H9 (cell line): ENCODE results near the gene SLC1A5. TPM values are rescaled to one million over a fixed set of nuclear protein-coding genes. Genes with fewer than 3 reads are reported as not detected.

Experiments used
- DNase-seq: peaks from one replicate; pipeline ENCODE4 v3.0.0-alpha.2; 2017
- H2AFZ ChIP-seq: one replicate; pipeline ENCODE4 v1.6.1; 2013; ENCODE audit warnings: mild to moderate bottlenecking, low read length, control low read depth, moderate library complexity
- H2AK5ac ChIP-seq: 2 replicates; pipeline ENCODE4 v1.6.1; 2013; ENCODE audit warnings: low read length, control low read depth, mixed read lengths; ENCODE audit not compliant: insufficient read length
- H2BK120ac ChIP-seq: one replicate; pipeline ENCODE4 v1.6.1; 2013; ENCODE audit warnings: low read depth, mild to moderate bottlenecking, low read length, control low read depth, inconsistent platforms; ENCODE audit not compliant: poor library complexity, severe bottlenecking
- H2BK12ac ChIP-seq: 2 replicates; pipeline ENCODE4 v1.6.1; 2013; ENCODE audit warnings: low read length, control low read depth, mixed read lengths, low read depth; ENCODE audit not compliant: insufficient read length
- H2BK15ac ChIP-seq: 2 replicates; pipeline ENCODE4 v1.6.1; 2013; ENCODE audit warnings: low read depth, low read length, control low read depth
- H2BK20ac ChIP-seq: one replicate; pipeline ENCODE4 v1.6.1; 2013; ENCODE audit warnings: low read depth, mild to moderate bottlenecking, low read length, control low read depth, inconsistent platforms; ENCODE audit not compliant: poor library complexity, severe bottlenecking
- H2BK5ac ChIP-seq: 2 replicates; pipeline ENCODE4 v1.6.1; 2013; ENCODE audit warnings: low read length, control low read depth, mixed read lengths; ENCODE audit not compliant: insufficient read length
- H3K14ac ChIP-seq: 2 replicates; pipeline ENCODE4 v1.6.1; 2013; ENCODE audit warnings: low read length, control low read depth; ENCODE audit not compliant: insufficient read depth
- H3K18ac ChIP-seq: 2 replicates; pipeline ENCODE4 v1.6.1; 2013; ENCODE audit warnings: low read depth, mild to moderate bottlenecking, mixed read lengths, low read length, control low read depth; ENCODE audit not compliant: insufficient read length
- H3K23ac ChIP-seq: 2 replicates; pipeline ENCODE4 v1.6.1; 2013; ENCODE audit warnings: low read length, control low read depth, mixed read lengths, low read depth; ENCODE audit not compliant: insufficient read length
- H3K23me2 ChIP-seq: 2 replicates; pipeline ENCODE4 v1.6.1; 2013; ENCODE audit warnings: low read depth, mild to moderate bottlenecking, mixed read lengths, low read length, control low read depth; ENCODE audit not compliant: insufficient read length, poor library complexity, severe bottlenecking
- H3K27ac ChIP-seq: 2 replicates; pipeline ENCODE4 v1.5.1; 2013; ENCODE audit warnings: low read length, control low read depth, mixed read lengths, low read depth; ENCODE audit not compliant: insufficient read length
- H3K27me3 ChIP-seq: 2 replicates; pipeline ENCODE4 v1.6.1; 2013; ENCODE audit warnings: low read length, control low read depth, inconsistent platforms; ENCODE audit not compliant: insufficient read depth
- H3K4ac ChIP-seq: 2 replicates; pipeline ENCODE4 v1.6.1; 2013; ENCODE audit warnings: low read depth, mild to moderate bottlenecking, control low read depth, inconsistent platforms, low read length, moderate library complexity
- H3K4me1 ChIP-seq: 2 replicates; pipeline ENCODE4 v1.6.1; 2013; ENCODE audit warnings: low read length, control low read depth, inconsistent platforms; ENCODE audit not compliant: insufficient read depth
- H3K4me2 ChIP-seq: 2 replicates; pipeline ENCODE4 v1.6.1; 2013; ENCODE audit warnings: low read length, control low read depth, mixed read lengths; ENCODE audit not compliant: insufficient read length, insufficient read depth
- H3K56ac ChIP-seq: 2 replicates; pipeline ENCODE4 v1.6.1; 2013; ENCODE audit warnings: low read depth, mild to moderate bottlenecking, mixed read lengths, low read length, control low read depth; ENCODE audit not compliant: insufficient read length
- H3K79me1 ChIP-seq: 2 replicates; pipeline ENCODE4 v1.6.1; 2013; ENCODE audit warnings: low read depth, mild to moderate bottlenecking, moderate library complexity, low read length, control low read depth, inconsistent platforms; ENCODE audit not compliant: insufficient read depth, poor library complexity, severe bottlenecking
- H3K79me2 ChIP-seq: 2 replicates; pipeline ENCODE4 v1.6.1; 2013; ENCODE audit warnings: low read length, control low read depth, inconsistent platforms; ENCODE audit not compliant: insufficient read depth
- H3K9ac ChIP-seq: 2 replicates; pipeline ENCODE4 v1.6.1; 2013; ENCODE audit warnings: low read length, control low read depth, mixed read lengths; ENCODE audit not compliant: insufficient read length; ENCODE audit errors: extremely low read depth
- H3K9me3 ChIP-seq: one replicate; pipeline ENCODE4 v1.6.1; 2013; ENCODE audit warnings: low read depth, low read length, inconsistent platforms; ENCODE audit not compliant: control insufficient read depth
- H3T11ph ChIP-seq: one replicate; pipeline ENCODE4 v1.6.1; 2013; ENCODE audit warnings: mild to moderate bottlenecking, low read length, control low read depth, inconsistent platforms
- H4K20me1 ChIP-seq: one replicate; pipeline ENCODE4 v1.6.1; 2013; ENCODE audit not compliant: control insufficient read depth, insufficient read length, insufficient read depth
- H4K5ac ChIP-seq: 2 replicates; pipeline ENCODE4 v1.6.1; 2013; ENCODE audit warnings: low read depth, mild to moderate bottlenecking, mixed read lengths, low read length, control low read depth; ENCODE audit not compliant: insufficient read length
- H4K8ac ChIP-seq: replicated peaks from 2 replicates; pipeline ENCODE4 v1.6.1; 2013; ENCODE audit warnings: low read length, control low read depth, mixed read lengths, low read depth; ENCODE audit not compliant: insufficient read length
- H4K91ac ChIP-seq: 2 replicates; pipeline ENCODE4 v1.6.1; 2013; ENCODE audit warnings: low read depth, mild to moderate bottlenecking, moderate library complexity, mixed read lengths, low read length, control low read depth; ENCODE audit not compliant: insufficient read length
- H3K27ac Mint-ChIP-seq, 3 experiments: 2 replicates in 2 of 3; 3 replicates in 1 of 3; pipeline ENCODE4 v1.8.0; 2020 to 2021; ENCODE audit warnings: mixed read lengths in 3 of 3, mild to moderate bottlenecking in 1 of 3, moderate library complexity in 1 of 3
- H3K27me3 Mint-ChIP-seq: 2 replicates; pipeline ENCODE4 v1.8.0; 2021; ENCODE audit warnings: low read depth, mild to moderate bottlenecking, moderate library complexity, mixed read lengths
- H3K36me3 Mint-ChIP-seq, 3 experiments: 2 replicates in 2 of 3; 3 replicates in 1 of 3; pipeline ENCODE4 v1.8.0; 2020 to 2021; ENCODE audit warnings: low read depth in 3 of 3, mixed read lengths in 3 of 3; ENCODE audit not compliant: insufficient read depth in 1 of 3
- H3K4me1 Mint-ChIP-seq, 2 experiments: 2 replicates each; pipeline ENCODE4 v1.8.0; 2020; ENCODE audit warnings: mixed read lengths in 2 of 2
- H3K4me3 Mint-ChIP-seq, 2 experiments: 2 replicates in 1 of 2; 3 replicates in 1 of 2; pipeline ENCODE4 v1.8.0; 2020 to 2021; ENCODE audit warnings: mild to moderate bottlenecking in 2 of 2, mixed read lengths in 2 of 2, moderate library complexity in 1 of 2
- H3K9me3 Mint-ChIP-seq, 2 experiments: 2 replicates in 1 of 2; 3 replicates in 1 of 2; pipeline ENCODE4 v1.8.0; 2020; ENCODE audit warnings: mild to moderate bottlenecking in 2 of 2, mixed read lengths in 2 of 2, moderate library complexity in 1 of 2
- WGBS: extraction: QIAGEN DNeasy Blood & Tissue Kit; methylation state at CpG from one replicate; pipeline ENCODE4 v1.1.7; 2013; ENCODE audit warnings: missing lambda C conversion rate, low lambda C conversion rate, mixed read lengths; ENCODE audit not compliant: insufficient read length; ENCODE audit errors: extremely low coverage; 5-methylcytosine and 5-hydroxymethylcytosine counted together
- total RNA-seq: library from RNA; stranded (reverse); gene quantifications from 2 replicates; pipeline ENCODE4 v1.2.1, GENCODE V29; 2021
- TF ChIP-seq, protein P1 (sequence below): fragments of 200-600 bp; sonication (generic); conservative IDR thresholded peaks from 3 replicates; pipeline ENCODE4 v1.8.0; 2021; ENCODE audit warnings: antibody characterized with exemption, mild to moderate bottlenecking

The SLC1A5 gene
- total RNA-seq, 1 experiment from 2014 or later, result 258 TPM

DNA sequence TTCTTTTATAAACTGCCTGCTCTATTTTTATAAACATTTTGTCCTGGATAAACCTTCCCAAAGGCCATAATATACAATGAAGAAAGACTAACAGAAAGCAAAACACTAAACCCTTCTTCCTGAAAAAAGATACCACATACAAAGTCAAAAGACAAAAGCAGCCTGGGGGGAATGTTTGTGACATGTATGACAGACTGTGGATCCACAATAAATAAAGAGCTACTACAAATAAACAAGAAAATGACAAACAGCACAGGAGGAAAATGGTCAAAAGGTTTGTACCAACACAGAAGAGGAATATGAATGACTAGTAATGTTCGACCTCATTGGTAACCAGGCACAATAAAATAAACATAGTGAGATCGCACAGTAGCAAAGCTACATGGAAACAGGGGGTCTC is 42.5 kb upstream of the SLC1A5 start:
- Mint-ChIP-seq H3K27ac (no peak overlapping the region), H3K27me3 (no peaks in the 10 kb centered on the region; the same call in 1 of the 2 replicates), H3K4me1 (no peaks in the 10 kb centered on the region; a peak in 1 of 4 replicates), H3K4me3 (peak overlapping the region in 1 of 2 experiments; percentile 22; a peak in 1 of 5 replicates), H3K9me3 (peaks cover 5% of the 10 kb centered on the region in 2 experiments; a peak in 4 of 5 replicates), H3K36me3 (no peaks in the 10 kb centered on the region)
- no peaks in the 10 kb centered on the region for H3K4me1 ChIP-seq
- H2BK120ac ChIP-seq, result no peak overlapping the region
- H3K56ac ChIP-seq, result no peak overlapping the region
- H3T11ph ChIP-seq, result no peak overlapping the region
- WGBS, result no CpG with 5 or more reads among the region's 2 CpGs
- no peak overlapping the region for H4K91ac ChIP-seq
- no peak overlapping the region for H3K9ac ChIP-seq
- no peak overlapping the region for H3K4me2 ChIP-seq
- no peak overlapping the region for H3K4ac ChIP-seq
- H3K79me2 ChIP-seq, result no peaks in the 10 kb centered on the region
- no peak overlapping the region for H2BK20ac ChIP-seq
- H3K14ac ChIP-seq, result no peak overlapping the region
- no peak overlapping the region for H4K8ac ChIP-seq
- no peak overlapping the region for H3K23ac ChIP-seq
- H4K5ac ChIP-seq, result no peak overlapping the region
- no peaks in the 10 kb centered on the region for H3K27me3 ChIP-seq
- H2AK5ac ChIP-seq, result no peak overlapping the region
- H3K23me2 ChIP-seq, result no peaks in the 10 kb centered on the region
- TF ChIP-seq, protein P1, sequence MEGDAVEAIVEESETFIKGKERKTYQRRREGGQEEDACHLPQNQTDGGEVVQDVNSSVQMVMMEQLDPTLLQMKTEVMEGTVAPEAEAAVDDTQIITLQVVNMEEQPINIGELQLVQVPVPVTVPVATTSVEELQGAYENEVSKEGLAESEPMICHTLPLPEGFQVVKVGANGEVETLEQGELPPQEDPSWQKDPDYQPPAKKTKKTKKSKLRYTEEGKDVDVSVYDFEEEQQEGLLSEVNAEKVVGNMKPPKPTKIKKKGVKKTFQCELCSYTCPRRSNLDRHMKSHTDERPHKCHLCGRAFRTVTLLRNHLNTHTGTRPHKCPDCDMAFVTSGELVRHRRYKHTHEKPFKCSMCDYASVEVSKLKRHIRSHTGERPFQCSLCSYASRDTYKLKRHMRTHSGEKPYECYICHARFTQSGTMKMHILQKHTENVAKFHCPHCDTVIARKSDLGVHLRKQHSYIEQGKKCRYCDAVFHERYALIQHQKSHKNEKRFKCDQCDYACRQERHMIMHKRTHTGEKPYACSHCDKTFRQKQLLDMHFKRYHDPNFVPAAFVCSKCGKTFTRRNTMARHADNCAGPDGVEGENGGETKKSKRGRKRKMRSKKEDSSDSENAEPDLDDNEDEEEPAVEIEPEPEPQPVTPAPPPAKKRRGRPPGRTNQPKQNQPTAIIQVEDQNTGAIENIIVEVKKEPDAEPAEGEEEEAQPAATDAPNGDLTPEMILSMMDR, result no peak
- H4K20me1 ChIP-seq, result no peaks in the 10 kb centered on the region
- no peak overlapping the region for H2BK15ac ChIP-seq
- no peak overlapping the region for H3K18ac ChIP-seq
- H3K27ac ChIP-seq, result no peak overlapping the region
- H2BK12ac ChIP-seq, result no peak overlapping the region
- no peaks in the 10 kb centered on the region for H3K79me1 ChIP-seq
- no peak overlapping the region for H2AFZ ChIP-seq
- no peaks in the 10 kb centered on the region for H3K9me3 ChIP-seq
- no peak for DNase-seq
- H2BK5ac ChIP-seq, result no peak overlapping the region
